PC-3 (cell line): Measurements from ENCODE around the gene ANKS1B.

ENCODE experiments used
- CTCF ChIP-seq: fragments of 300-600 bp; sonication (generic); conservative IDR thresholded peaks from 2 replicates; pipeline ENCODE4 v1.5.1; 2017; ENCODE audit warnings: antibody characterized with exemption, low read depth, mild to moderate bottlenecking, low read length
- EZH2 ChIP-seq: fragments of 300-600 bp; sonication (generic); IDR thresholded peaks from one replicate; pipeline ENCODE4 v1.6.1; 2017; ENCODE audit warnings: antibody characterized with exemption, mild to moderate bottlenecking, low read length; ENCODE audit not compliant: unreplicated experiment
- EZH2phosphoT487 ChIP-seq: fragments of 300-600 bp; sonication (generic); IDR thresholded peaks from 2 replicates; pipeline ENCODE4 v1.6.1; 2018; ENCODE audit warnings: mild to moderate bottlenecking, antibody characterized with exemption, low read length, borderline replicate concordance

DNA sequence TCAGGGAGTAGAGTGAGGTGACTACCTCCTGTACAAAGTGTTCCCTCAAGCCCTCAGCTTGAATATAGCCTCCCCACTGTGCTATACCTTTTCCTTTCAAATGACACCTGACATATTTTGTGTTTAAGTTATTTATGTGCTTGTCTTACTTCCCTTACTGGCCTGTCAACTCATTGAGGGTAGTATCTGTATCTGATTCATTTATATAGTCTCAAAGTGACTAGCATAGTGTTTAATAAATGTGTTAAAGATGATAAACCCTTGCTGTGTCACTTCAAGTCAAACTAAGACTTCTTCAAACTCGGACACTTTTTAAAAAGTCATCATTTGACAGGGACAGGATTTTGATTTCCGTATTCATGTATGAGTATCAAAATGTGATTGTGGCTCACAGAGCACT, 1287.5 kb downstream of the ANKS1B start:
- no peak for TF ChIP-seq CTCF
- TF ChIP-seq EZH2phosphoT487 = no peak
- no peak for TF ChIP-seq EZH2
